Esophagus squamous epithelium (tissue), 5 donors: ENCODE measurements around the gene PTPRN2. TPM values are rescaled to one million over a fixed set of nuclear protein-coding genes. Genes with fewer than 3 reads are reported as not detected.

Experiments
- DNase-seq: peaks from one replicate; lab custom pipeline; 2025; lab: John Stamatoyannopoulos, UW
- H3K27ac ChIP-seq, 4 donors: fragments of 200-600 bp; sonication (generic); one replicate each; pipeline ENCODE4 v1.5.1; 2016 to 2019; ENCODE audit warnings: mild to moderate bottlenecking in 1 of 4
- H3K27me3 ChIP-seq, 4 donors: fragments of 200-600 bp; sonication (generic); 1 replicate in 3 of 4; 2 replicates in 1 of 4; pipeline versions ENCODE4 v1.5.1 to v1.6.0; 2017 to 2021; ENCODE audit warnings: antibody characterized with exemption in 1 of 4
- H3K36me3 ChIP-seq, 3 donors: fragments of 200-600 bp; sonication (generic); one replicate each; pipeline ENCODE4 v1.5.1; 2016 to 2019
- H3K4me1 ChIP-seq, 3 donors: fragments of 200-600 bp; sonication (generic); one replicate each; pipeline ENCODE4 v1.5.1; 2017 to 2019
- H3K4me3 ChIP-seq, 4 donors: fragments of 200-600 bp; sonication (generic); 1 replicate in 3 of 4; 2 replicates in 1 of 4; pipeline ENCODE4 v1.5.1; 2016 to 2019; ENCODE audit warnings: mild to moderate bottlenecking in 2 of 4, moderate library complexity in 1 of 4
- H3K9me3 ChIP-seq, 3 donors: fragments of 200-600 bp; sonication (generic); one replicate each; pipeline ENCODE4 v1.5.1; 2016 to 2019
- POLR2A ChIP-seq, 4 donors: fragments of 450-650 bp; IDR thresholded peaks; one replicate each; pipeline ENCODE4 v1.6.1; 2017; ENCODE audit warnings: antibody characterized with exemption in 4 of 4, mild to moderate bottlenecking in 4 of 4, moderate library complexity in 3 of 4
- WGBS, 2 donors: methylation state at CpG; one replicate each; pipeline ENCODE4 v1.1.5; 2018; 5-methylcytosine and 5-hydroxymethylcytosine counted together
- intact Hi-C: fragments of 100-400 bp; cut with DNase I; formaldehyde crosslinking; loops from one replicate; pipeline ENCODE4 v1.15.0; 2022
- total RNA-seq, 4 donors: library from RNA; depleted of rRNA; stranded (reverse); fragments of >200 nt; gene quantifications; one replicate each; pipeline ENCODE4 v1.1.0, GENCODE V29; 2016
- TF ChIP-seq, protein P1 (sequence below), 6 experiments: fragments of 450-650 bp in 4 of 6; fragments of 200-600 bp in 2 of 6; sonication (generic) in 2 of 6; IDR thresholded peaks; one replicate each; pipeline ENCODE4 v1.5.1; 2016 to 2019; ENCODE audit warnings: antibody characterized with exemption in 6 of 6, mild to moderate bottlenecking in 4 of 6, moderate library complexity in 4 of 6
- donor health status: DM: yes; HTN: yes; CAD: no.

Gene PTPRN2
- total RNA-seq, 4 donors from 2014 or later = 0.38 to 2.7 (median 1.0) TPM

DNA sequence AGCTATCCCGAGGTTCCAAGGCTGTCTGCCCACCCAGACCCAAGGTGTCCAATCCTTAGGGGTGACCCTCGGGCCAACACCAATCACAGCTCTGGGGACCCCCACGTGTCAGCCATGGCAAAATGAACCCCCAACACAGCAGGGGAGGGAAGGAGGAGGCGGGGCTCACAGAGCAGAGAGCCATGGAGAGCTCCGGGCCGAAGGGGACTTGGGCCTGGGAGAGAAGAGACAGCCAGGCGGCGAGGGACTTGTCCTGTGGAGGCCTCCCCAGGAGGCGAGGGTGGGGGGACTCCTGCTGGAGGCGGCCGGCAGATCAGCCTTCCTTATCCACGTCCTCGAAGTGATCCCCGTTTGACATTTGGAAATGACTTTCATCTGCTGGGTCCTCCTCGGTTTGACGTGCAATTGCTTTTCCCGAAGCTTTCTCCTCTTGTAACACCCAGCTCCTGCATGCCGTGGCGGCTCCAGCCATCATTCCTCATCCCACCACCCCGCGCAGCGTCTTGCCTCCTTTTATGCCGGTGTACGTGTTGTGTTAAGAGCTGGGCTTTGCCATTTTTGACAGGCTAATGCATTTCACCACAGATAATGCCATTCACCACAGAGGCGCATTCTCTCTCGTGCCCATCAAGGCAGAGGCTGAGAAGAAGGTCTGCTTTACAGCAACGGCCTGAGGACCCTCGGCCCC, 913.5 kb downstream of the PTPRN2 start:
- intact Hi-C loops = no loop called here
- 81 to 90% methylated on average over 20 to 21 of the region's 28 CpGs for WGBS, 2 donors
- Histone ChIP-seq H3K4me3 (no peak overlapping the region), H3K36me3 (no peaks in the 10 kb centered on the region), H3K9me3 (no peaks in the 10 kb centered on the region), H3K27me3 (peaks cover 0 to 59% (median 0%) of the 10 kb centered on the region in 4 donors), H3K27ac (no peak overlapping the region), H3K4me1 (no peaks in the 10 kb centered on the region)
- no peak for DNase-seq
- no peak for TF ChIP-seq POLR2A (IDR thresholded peaks at IDR 0.05)
- TF ChIP-seq, protein P1, sequence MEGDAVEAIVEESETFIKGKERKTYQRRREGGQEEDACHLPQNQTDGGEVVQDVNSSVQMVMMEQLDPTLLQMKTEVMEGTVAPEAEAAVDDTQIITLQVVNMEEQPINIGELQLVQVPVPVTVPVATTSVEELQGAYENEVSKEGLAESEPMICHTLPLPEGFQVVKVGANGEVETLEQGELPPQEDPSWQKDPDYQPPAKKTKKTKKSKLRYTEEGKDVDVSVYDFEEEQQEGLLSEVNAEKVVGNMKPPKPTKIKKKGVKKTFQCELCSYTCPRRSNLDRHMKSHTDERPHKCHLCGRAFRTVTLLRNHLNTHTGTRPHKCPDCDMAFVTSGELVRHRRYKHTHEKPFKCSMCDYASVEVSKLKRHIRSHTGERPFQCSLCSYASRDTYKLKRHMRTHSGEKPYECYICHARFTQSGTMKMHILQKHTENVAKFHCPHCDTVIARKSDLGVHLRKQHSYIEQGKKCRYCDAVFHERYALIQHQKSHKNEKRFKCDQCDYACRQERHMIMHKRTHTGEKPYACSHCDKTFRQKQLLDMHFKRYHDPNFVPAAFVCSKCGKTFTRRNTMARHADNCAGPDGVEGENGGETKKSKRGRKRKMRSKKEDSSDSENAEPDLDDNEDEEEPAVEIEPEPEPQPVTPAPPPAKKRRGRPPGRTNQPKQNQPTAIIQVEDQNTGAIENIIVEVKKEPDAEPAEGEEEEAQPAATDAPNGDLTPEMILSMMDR (IDR thresholded peaks at IDR 0.05) = no peak

DNA sequence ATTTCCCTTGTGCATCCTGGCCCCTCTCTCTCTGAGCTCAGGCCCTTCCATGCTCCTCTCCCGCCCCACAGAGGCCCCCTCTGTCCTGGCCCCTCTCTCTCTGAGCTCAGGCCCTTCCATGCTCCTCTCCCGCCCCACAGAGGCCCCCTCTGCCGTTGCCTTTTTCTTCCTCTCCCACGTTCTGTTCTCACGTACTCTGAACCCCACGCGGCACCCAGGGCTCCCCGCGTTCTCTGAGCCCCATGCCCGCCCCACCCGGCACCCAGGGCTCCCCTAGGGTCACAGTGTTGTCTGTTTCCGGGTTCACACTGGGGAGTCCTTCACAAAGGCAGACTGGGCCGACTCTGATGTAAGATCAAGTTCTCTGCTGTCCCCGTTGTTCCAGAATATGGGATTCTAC, 914.0 kb downstream of the PTPRN2 start:
- no peak overlapping the region for H3K4me3 ChIP-seq
- intact Hi-C loops = no loop called here
- no peaks in the 10 kb centered on the region for H3K4me1 ChIP-seq
- no peaks in the 10 kb centered on the region for H3K9me3 ChIP-seq
- H3K27me3 ChIP-seq = peaks cover 0 to 56% (median 0%) of the 10 kb centered on the region in 4 donors
- no peaks in the 10 kb centered on the region for H3K36me3 ChIP-seq
- no peak for TF ChIP-seq POLR2A (IDR thresholded peaks at IDR 0.05)
- TF ChIP-seq, protein P1 (IDR thresholded peaks at IDR 0.05) = no peak
- no peak overlapping the region for H3K27ac ChIP-seq
- DNase-seq = no peak
- WGBS, 2 donors = 67 to 82% methylated on average over 5 to 9 of the region's 14 CpGs

DNA sequence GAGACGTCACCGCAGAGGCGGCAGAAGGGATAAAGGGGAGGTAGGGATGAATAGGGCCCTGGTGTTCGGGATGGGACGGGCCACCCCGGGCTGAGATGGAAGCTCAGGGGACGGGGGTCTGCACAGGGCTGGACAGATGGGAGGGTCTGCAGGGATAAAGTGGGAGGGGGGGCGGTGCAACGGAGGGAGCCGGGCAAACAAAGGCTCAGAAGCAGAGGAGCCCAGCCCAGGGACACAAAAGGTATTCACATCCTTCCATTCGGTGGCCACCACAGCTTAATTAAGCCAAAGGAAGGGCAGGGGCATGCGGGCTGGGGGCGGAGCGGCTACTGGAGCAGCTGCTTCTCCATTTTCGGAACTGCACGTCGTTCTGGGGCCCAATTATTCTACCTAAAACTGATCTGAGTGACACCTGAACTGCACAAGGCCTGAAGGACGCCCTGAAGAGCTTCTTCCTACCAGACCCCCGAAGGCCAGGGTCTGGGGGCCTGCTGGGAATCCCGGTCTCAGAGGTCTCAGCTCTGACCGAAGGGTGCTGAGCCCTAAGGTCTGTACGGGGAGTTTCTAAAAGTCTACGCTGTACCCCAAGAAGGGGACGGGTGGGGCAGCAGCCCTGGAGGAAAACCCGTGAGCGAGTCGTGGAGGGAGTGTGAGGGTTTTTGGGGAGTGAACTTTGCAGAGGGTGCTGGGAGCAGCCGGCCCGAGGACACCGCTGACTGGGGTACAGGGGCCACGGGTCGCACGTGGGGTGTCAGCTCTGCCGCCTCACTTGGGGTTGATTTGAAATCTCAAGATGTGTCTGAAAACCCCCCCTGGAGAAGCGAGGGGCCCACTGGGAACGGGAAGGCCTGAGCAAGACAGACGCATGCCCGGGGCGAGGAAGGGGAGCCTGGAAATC, 916.0 kb downstream of the PTPRN2 start:
- 83 to 85% methylated on average over 21 to 31 of the region's 39 CpGs for WGBS, 2 donors
- TF ChIP-seq, protein P1 (IDR thresholded peaks at IDR 0.05) = no peak
- no peak for TF ChIP-seq POLR2A (IDR thresholded peaks at IDR 0.05)
- no peaks in the 10 kb centered on the region for H3K36me3 ChIP-seq
- H3K27me3 ChIP-seq = peaks cover 0 to 38% (median 0%) of the 10 kb centered on the region in 4 donors
- DNase-seq = no peak
- H3K4me1 ChIP-seq = no peaks in the 10 kb centered on the region
- intact Hi-C loops = no loop called here
- no peak overlapping the region for H3K4me3 ChIP-seq
- H3K27ac ChIP-seq = no peak overlapping the region
- no peaks in the 10 kb centered on the region for H3K9me3 ChIP-seq

DNA sequence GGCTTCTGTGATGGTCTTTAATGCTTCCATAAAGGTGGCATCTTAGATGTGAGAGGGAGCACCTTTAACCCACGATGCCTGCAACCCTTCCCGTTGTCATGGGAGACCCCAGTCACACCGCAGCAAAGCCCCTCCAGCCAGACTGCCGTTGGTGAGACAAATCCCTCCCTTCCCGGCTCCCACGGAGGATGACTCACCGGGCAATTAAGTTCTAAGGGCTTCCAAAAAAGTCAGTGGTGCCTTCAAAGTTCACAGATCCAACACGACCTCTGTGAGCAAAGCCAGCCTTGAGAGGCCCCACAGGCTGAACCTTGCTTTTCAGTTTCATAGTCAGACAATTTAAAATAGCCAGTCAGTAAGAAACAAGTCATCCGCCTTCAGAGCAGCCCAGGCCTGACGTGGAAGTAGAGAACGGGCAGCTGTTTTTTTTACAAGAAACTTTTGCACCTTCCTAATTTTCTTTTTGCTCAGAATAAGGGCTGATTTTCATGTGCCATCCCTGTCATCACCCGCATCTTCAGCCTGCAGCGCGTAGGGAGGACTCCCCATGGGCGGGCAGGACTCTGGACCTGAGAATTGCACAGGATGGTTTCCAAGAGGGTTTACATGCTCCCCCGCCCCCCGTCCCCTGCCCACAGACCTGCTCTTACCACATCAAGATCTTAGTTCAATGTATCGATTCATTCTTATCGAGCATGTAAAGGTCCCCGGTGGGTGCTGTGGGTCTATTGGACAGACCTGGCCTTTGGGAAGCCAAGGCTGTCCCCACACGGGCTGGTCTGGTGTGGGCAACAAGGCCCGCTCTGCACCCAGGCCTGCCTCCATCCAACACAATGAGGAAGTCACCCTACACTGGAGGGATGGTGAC, 916.9 kb downstream of the PTPRN2 start:
- TF ChIP-seq, protein P1 (IDR thresholded peaks at IDR 0.05) = no peak
- no peak for TF ChIP-seq POLR2A (IDR thresholded peaks at IDR 0.05)
- H3K4me3 ChIP-seq = no peak overlapping the region
- no peak overlapping the region for H3K27ac ChIP-seq
- 65 to 70% methylated on average over 18 to 19 of the region's 22 CpGs for WGBS, 2 donors
- intact Hi-C loops = no loop called here
- no peaks in the 10 kb centered on the region for H3K9me3 ChIP-seq
- peaks cover 0 to 29% (median 0%) of the 10 kb centered on the region in 4 donors for H3K27me3 ChIP-seq
- H3K36me3 ChIP-seq = no peaks in the 10 kb centered on the region
- no peaks in the 10 kb centered on the region for H3K4me1 ChIP-seq
- DNase-seq = no peak
